NT2/D1 (cell line): ENCODE results near the gene SPRTN.

Source experiments
- SUZ12 ChIP-seq: IDR thresholded peaks from 2 replicates; pipeline ENCODE4 v1.6.1; 2011; ENCODE audit not compliant: insufficient read length, insufficient read depth; ENCODE audit errors: extremely low read depth
- YY1 ChIP-seq: IDR thresholded peaks from 2 replicates; pipeline ENCODE4 v1.6.1; 2011; ENCODE audit not compliant: insufficient read length, insufficient read depth
- ZNF274 ChIP-seq: IDR thresholded peaks from 2 replicates; pipeline ENCODE4 v1.6.1; 2011; ENCODE audit warnings: mild to moderate bottlenecking, low read depth, low read length

GRCh38 chr1:231392389-231393131 lies 54.5 kb downstream of the SPRTN start:
- no peak for TF ChIP-seq YY1
- no peak for TF ChIP-seq SUZ12
- no peak for TF ChIP-seq ZNF274
